GM21576 (cell line): ENCODE results near the gene TRIM25.

Experiments
- ATAC-seq: cut with Tn5 transposase; IDR thresholded peaks from one replicate; pipeline ENCODE4 v1.9.1; 2021; ENCODE audit warnings: mild to moderate bottlenecking, moderate library complexity; ENCODE audit not compliant: unreplicated experiment

TRIM25 gene

GRCh38 chr17:56870081-56870651 lies 43.7 kb downstream of the TRIM25 start:
- peak; percentile 48 for ATAC-seq

- no peak for ATAC-seq
These were observed 45.1 kb downstream of the TRIM25 start for GRCh38 chr17:56868716-56869115.

- no peak for ATAC-seq
These were observed 45.9 kb downstream of the TRIM25 start for GRCh38 chr17:56867948-56868376.

GRCh38 chr17:56866496-56866895 lies 47.4 kb downstream of the TRIM25 start:
- no peak for ATAC-seq

GRCh38 chr17:56866076-56866475 lies 47.8 kb downstream of the TRIM25 start:
- no peak for ATAC-seq

GRCh38 chr17:56863974-56864373 lies 49.9 kb downstream of the TRIM25 start:
- no peak for ATAC-seq

GRCh38 chr17:56861899-56862298 lies 52.0 kb downstream of the TRIM25 start:
- ATAC-seq: no peak

- no peak for ATAC-seq
These were observed 62.8 kb downstream of the TRIM25 start for GRCh38 chr17:56851008-56851407.

GRCh38 chr17:56850591-56850990 lies 63.3 kb downstream of the TRIM25 start:
- ATAC-seq: no peak

- ATAC-seq: no peak
These were observed 64.7 kb downstream of the TRIM25 start for GRCh38 chr17:56849131-56849530.

- no peak for ATAC-seq
These were observed 66.7 kb downstream of the TRIM25 start for GRCh38 chr17:56847106-56847505.

- ATAC-seq: no peak
These were observed 67.9 kb downstream of the TRIM25 start for GRCh38 chr17:56845934-56846333.

- no peak for ATAC-seq
These were observed 71.3 kb downstream of the TRIM25 start for GRCh38 chr17:56842577-56842976.

GRCh38 chr17:56838687-56839086 lies 75.2 kb downstream of the TRIM25 start:
- no peak for ATAC-seq
